SIG-M5 treated with dmso at 0.1 percent for 504 hours (cell line): Measurements from ENCODE around the gene HMGCS1.
"Not testable (repeated sequence)": the region's sequence is repeated elsewhere in the genome, so short reads cannot be mapped to it uniquely, and the experiment has no call there.

Source experiments
- DNase-seq: peaks from one replicate; lab custom pipeline; 2025; ENCODE audit not compliant: unreplicated experiment; lab: John Stamatoyannopoulos, UW

The HMGCS1 gene

GRCh38 chr5:43313035-43313853 lies at the start of gene HMGCS1:
TSS of gene HMGCS1 (minus strand) at chr5:43313412. CDS start at chr5:43298965, 14,447 bp downstream.
- peak; percentile 97 for DNase-seq

- DNase-seq = no peak
Observed at GRCh38 chr5:43358726-43359125, 45.5 kb upstream of the HMGCS1 start.

DNA sequence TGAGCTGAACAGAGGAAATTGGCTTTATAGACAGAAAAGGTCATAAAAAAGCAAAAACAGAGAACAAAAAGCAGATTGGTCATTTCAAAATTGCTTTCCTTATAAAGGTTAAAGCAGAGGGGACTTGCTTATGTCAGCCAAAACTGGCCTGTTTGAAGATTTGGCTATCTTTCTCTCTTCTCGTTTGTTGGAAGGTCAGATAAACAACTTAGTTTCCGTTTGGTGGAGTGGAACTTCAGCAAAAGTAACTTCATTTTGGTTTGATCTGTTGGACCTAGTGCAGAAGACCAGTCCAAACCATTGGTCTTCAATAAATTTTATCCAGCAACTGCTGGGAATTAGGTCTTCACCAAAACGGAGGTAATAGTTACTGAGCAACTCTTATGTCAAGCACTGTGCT lies 45.1 kb upstream of the HMGCS1 start:
- DNase-seq = no peak

DNA sequence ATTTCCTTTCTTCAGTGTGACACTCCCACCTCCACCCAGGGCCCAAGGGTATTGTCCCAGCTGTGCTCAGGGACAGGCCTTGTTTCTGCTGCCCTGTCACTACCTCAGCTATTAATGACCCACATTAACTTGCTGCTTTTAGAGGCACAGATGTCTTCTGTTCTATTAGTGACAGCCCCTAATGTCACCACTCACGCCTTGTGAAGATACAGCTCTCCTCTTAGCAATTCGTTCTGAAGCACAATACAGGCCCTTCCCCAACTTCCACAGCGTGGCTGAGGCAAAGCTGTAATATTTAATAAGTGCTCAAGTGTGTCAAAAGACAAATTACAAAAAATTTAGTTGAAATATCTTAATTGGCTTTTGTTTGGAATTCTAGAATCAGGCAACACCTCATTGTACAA lies 44.7 kb upstream of the HMGCS1 start:
- no peak for DNase-seq

- DNase-seq = no peak
Observed at GRCh38 chr5:43357067-43357466, 43.9 kb upstream of the HMGCS1 start.

DNA sequence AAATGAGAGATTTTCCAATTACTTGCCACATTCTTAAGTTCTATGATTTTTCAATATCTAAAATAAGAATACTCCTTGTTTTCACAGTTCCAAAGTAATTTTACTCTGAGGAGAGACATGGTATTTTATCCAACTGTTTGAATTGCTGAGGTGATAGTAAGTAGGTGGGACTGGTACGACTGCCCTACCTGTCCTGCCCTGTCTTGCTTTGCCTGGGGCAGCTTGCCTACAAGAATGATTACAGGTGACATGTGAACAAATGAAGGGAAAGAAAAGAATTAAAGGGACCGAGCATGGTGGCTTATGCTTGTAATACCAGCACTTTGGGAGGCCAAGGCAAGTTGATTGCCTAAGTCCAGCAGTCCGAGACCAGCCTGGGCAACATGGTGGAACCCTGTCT lies 41.6 kb upstream of the HMGCS1 start:
- DNase-seq = no peak

GRCh38 chr5:43353668-43354067 lies 40.5 kb upstream of the HMGCS1 start:
- DNase-seq = no peak

GRCh38 chr5:43352915-43353314 lies 39.7 kb upstream of the HMGCS1 start:
- no peak for DNase-seq

DNA sequence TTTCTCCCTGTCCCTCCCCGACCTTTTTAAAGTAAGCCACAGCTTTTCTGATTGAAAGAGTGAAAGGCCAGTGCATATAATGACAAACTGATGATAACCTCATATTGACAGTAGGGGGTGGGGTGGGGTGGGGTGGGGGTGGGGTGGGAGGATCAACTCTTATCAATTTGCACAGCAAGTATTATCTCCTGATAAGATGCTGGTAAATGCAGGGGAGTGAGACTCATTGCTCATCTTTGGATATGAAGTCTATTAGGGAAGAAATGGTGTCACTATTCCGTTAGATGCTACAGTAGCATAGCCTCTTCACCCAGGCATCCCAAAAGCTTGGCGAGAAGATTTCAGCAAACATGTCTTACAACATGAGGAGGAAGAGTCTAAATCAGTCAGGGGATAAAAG lies 38.9 kb upstream of the HMGCS1 start:
- DNase-seq = no peak

DNA sequence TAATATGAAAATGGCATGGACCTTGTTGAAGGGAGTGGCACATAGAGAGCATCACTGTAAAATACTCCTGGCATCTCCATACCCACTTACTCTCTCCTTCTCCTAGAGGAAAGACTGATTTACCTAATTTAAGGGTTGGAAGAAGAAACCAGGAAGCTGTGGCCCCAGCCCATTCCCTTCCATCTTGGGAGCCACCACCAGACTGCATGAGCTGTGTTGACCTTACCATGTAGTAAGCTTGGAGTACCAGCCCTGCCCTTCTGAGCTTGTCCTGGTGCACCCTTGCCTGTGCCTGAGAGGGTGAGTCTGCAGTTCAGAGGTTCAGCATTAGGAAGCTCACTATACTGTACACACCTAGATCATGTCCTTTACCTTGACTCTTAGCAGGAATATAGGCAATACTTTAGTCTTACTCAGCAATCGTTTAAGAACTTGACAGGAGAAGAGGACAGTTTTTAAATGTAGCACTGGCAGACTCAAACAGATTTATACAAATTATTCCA lies 35.7 kb upstream of the HMGCS1 start:
- no peak for DNase-seq

- DNase-seq = no peak
Observed at GRCh38 chr5:43348207-43348606, 35.0 kb upstream of the HMGCS1 start.

DNA sequence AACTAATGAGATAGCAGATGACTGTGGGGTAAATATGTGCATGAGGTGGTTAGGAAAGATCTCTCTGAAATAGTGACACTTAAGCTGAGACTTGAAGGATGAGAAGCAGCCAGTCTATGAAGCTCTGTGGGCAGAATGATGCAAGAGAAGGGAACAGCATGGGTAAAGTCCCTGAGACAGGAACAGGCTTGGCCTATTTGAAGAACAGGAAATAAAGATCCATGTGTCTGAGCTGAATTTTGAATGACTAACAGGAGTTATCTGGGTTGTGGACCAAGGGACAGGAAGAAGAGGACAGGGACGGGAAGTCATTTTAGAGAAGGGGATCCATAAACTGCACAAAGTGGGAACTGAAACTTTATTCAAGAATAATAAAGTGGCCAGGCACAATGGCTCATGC lies 25.6 kb upstream of the HMGCS1 start:
- DNase-seq = peak; percentile 90

DNA sequence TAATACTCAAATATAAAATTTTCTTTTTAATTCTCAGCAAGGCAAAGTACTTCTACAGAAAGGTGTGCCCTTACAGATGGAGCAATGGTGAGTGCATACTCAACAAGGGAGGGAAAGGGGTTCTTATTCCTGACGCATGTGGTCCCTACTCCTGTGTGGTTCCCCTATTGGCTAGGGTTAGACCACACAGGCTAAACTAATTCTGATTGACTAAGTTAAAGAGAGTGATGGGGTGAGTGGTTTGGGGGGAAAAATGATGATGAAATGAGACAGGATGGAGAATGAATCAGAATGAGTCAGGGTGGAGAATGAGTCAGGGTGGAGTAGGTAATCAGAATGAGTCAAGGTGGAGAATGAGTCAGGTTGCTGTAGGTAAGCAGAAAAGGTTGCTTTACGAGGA lies 22.9 kb upstream of the HMGCS1 start:
- DNase-seq = no peak

- no peak for DNase-seq
Observed at GRCh38 chr5:43335681-43336080, 22.5 kb upstream of the HMGCS1 start.

DNA sequence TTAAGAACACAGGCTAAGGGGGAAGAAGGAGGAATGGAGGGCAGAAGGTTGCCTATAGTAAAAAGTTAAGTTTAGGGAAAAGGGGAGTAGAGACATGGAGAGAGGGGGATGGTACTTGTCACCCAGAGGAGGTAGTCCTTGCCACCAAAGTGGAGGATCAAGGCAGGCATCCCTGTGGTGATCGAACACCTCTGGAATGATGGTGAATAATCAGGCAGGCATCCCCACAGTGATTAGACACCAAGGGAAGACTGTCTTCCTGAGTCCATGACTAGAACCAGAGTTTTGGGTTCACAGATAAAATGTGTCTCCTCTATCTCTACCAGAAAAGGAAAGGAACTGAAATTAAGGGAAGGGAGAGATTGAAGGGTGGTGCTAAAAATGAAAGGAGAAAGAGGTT lies 19.2 kb upstream of the HMGCS1 start:
- no peak for DNase-seq

GRCh38 chr5:43325624-43326023 lies 12.4 kb upstream of the HMGCS1 start:
- DNase-seq = not testable (repeated sequence)

DNA sequence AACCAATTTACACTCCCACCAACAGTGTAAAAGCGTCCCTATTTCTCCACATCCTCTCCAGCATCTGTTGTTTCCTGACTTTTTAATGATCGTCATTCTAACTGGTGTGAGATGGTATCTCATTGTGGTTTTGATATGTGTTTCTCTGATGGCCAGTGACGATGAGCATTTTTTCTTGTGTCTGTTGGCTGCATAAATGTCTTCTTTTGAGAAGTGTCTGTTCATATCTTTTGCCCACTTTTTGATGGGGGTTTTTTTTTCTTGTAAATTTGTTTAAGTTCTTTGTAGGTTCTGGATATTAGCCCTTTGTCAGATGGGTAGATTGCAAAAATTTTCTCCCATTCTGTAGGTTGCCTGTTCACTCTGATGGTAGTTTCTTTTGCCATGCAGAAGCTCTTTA lies 10.3 kb upstream of the HMGCS1 start:
- DNase-seq = not testable (repeated sequence)

DNA sequence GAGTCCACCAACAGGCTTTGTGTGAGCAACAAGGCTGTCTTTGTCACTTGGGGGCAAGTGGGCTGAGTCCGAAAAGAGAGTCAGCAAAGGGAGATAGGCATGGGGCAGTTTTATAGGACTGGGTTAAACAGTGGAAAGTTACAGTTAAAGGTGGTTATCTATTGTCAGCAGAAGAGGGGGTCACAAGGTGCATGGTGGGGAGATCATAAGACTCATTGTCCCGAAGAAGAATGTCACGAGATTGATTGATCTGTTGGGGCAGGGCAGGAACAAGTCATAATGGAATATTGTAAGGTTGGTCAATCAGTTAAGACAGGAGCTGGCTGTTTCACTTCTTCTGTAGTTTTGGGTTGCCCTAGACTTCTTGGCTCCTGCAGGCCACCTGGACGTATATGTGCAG lies 7.6 kb upstream of the HMGCS1 start:
- no peak for DNase-seq

DNA sequence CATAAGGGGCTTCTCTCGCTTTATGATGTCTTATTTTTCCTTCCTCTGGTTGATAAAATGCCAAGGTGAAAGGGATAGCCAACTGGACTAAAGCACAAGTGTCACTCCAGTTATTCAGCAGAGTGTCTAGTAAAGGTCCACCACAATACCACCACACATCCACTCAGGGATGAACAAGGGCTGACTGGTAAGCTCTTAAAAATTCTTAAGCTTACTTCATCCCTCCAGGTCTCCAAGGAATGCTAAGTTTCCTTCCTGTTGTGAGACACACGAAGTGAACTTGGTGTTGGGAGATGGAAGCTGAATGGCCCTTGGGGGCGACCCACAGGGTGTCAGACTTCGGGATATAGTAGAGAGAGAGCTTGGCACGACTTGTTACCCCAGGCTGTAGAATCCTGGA lies 3.2 kb upstream of the HMGCS1 start:
- no peak for DNase-seq

DNA sequence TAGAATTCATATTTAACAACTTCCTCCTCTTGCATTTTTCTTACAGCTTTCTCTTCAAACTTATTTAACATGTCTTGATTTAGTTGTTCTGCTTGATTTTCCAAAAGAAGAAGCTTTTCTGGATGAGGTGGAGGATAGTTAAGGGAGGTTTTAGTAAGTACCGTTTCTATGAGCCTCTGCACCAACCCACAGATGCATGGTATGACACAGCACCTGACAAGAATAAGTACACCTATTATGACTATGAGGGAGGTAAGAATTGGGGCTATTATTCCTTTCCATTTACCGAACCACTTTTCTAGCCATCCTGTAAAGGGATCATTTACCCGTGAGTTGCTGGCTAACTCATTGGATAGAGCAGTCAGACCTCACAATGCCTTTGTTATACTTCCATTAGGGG lies 2.5 kb upstream of the HMGCS1 start:
- DNase-seq = no peak

DNA sequence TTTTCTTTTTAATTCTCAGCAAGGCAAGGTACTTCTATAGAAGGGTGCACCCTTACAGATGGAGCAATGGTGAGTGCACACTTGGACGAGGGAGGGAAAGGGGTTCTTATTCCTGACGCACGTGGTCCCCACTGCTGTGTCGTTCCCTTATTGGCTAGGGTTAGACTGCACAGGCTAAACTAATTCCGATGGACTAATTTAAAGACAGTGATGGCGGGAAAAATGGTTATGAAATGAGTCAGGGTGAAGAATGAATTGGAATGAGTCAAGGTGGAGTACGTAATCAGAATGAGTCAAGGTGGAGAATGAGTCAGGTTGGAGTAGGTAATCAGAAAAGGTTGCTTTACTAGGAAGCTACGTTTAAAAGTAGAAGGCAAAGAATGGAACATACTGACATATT lies 2.1 kb upstream of the HMGCS1 start:
- no peak for DNase-seq

GRCh38 chr5:43314724-43315123 lies 1.5 kb upstream of the HMGCS1 start:
- DNase-seq = no peak

- DNase-seq = no peak
Observed at GRCh38 chr5:43313854-43314457, 744 bp upstream of the HMGCS1 start.
